Neural progenitor cell (in vitro differentiated cells): ENCODE results near the gene GALNT13.

ENCODE experiments used
- CTCF ChIP-seq: fragments of 200-600 bp; sonication (generic); IDR thresholded peaks from 2 replicates; pipeline ENCODE4 v1.5.1; 2017; ENCODE audit warnings: antibody characterized with exemption, mild to moderate bottlenecking
- EZH2 ChIP-seq: fragments of 200-600 bp; sonication (generic); IDR thresholded peaks from 2 replicates; pipeline ENCODE4 v1.6.1; 2017; ENCODE audit warnings: antibody characterized with exemption, mild to moderate bottlenecking, moderate library complexity
- EZH2phosphoT487 ChIP-seq: fragments of 200-600 bp; sonication (generic); IDR thresholded peaks from 2 replicates; pipeline ENCODE4 v1.6.1; 2017; ENCODE audit warnings: antibody characterized with exemption

- TF ChIP-seq CTCF (no peak), EZH2 (no peak), EZH2phosphoT487 (no peak)
Observed at GRCh38 chr2:154462634-154463033, 590.9 kb downstream of the GALNT13 start.
